ENCODE measurements around the gene IQCK.

Gene IQCK

DNA sequence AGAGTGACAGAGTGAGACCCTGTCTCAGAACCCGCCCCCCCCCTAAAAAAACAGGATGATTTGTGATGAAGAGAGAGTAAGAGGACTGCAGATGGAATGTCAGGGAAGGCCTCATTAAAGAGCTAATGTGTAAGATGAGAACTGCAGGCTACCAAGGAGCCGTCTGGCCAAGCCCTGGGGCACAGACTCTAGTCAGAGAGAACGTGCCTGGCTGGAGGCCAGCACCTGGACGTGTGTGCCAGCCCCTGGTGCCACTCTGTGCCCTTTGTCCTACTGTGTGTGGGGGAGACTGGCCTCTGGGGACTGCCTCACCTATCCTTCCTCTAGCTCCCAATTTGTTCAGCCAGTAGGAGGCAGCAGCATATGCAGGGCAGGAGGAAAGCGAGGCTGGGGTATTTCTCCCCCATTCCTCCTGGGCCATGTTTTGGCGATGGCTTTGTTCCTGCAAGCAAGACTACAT lies 37.2 kb upstream of the IQCK start:
- TF ChIP-seq, protein P1, sequence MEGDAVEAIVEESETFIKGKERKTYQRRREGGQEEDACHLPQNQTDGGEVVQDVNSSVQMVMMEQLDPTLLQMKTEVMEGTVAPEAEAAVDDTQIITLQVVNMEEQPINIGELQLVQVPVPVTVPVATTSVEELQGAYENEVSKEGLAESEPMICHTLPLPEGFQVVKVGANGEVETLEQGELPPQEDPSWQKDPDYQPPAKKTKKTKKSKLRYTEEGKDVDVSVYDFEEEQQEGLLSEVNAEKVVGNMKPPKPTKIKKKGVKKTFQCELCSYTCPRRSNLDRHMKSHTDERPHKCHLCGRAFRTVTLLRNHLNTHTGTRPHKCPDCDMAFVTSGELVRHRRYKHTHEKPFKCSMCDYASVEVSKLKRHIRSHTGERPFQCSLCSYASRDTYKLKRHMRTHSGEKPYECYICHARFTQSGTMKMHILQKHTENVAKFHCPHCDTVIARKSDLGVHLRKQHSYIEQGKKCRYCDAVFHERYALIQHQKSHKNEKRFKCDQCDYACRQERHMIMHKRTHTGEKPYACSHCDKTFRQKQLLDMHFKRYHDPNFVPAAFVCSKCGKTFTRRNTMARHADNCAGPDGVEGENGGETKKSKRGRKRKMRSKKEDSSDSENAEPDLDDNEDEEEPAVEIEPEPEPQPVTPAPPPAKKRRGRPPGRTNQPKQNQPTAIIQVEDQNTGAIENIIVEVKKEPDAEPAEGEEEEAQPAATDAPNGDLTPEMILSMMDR (IDR thresholded peaks at IDR 0.05; ENCODE audit: low read depth, low read length) = peak; percentile 29; the same call in 1 of the 2 replicates
- Histone ChIP-seq H3K27ac (no peak overlapping the region), H3K36me3 (peaks cover 25% of the 10 kb centered on the region), H3K4me3 (ENCODE audit: low read depth, low read length) (no peak overlapping the region), H3K9me3 (ENCODE audit: severe bottlenecking) (no peaks in the 10 kb centered on the region), H3K27me3 (ENCODE audit: insufficient read depth, low read depth, severe bottlenecking) (no peaks in the 10 kb centered on the region)
- DNase-seq = no peak

DNA sequence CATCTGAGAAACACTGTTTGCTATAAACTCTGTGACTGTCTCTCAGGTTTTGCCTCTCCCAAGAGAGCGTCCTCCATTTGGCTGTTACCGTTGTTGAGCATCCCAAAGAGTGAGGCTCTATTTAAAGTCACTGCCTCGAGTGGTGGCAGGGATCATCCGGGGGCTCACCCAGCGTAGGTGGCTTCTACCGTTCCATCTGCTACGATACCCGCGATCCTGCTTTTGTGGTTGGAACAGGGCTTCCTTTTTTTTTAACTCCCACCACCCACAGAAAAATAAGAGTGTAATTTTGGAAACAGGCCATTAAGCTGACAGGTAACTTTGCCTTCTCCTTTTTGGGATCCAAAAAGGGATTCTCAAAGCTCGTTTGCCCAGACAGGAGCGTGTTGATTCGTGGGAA lies 36.4 kb upstream of the IQCK start:
- Histone ChIP-seq H3K27me3 (ENCODE audit: insufficient read depth, low read depth, severe bottlenecking) (no peaks in the 10 kb centered on the region), H3K27ac (no peak overlapping the region), H3K9me3 (ENCODE audit: severe bottlenecking) (no peaks in the 10 kb centered on the region), H3K36me3 (peaks cover 25% of the 10 kb centered on the region), H3K4me3 (ENCODE audit: low read depth, low read length) (no peak overlapping the region)
- TF ChIP-seq, protein P1 (IDR thresholded peaks at IDR 0.05; ENCODE audit: low read depth, low read length) = no peak
- DNase-seq = no peak

DNA sequence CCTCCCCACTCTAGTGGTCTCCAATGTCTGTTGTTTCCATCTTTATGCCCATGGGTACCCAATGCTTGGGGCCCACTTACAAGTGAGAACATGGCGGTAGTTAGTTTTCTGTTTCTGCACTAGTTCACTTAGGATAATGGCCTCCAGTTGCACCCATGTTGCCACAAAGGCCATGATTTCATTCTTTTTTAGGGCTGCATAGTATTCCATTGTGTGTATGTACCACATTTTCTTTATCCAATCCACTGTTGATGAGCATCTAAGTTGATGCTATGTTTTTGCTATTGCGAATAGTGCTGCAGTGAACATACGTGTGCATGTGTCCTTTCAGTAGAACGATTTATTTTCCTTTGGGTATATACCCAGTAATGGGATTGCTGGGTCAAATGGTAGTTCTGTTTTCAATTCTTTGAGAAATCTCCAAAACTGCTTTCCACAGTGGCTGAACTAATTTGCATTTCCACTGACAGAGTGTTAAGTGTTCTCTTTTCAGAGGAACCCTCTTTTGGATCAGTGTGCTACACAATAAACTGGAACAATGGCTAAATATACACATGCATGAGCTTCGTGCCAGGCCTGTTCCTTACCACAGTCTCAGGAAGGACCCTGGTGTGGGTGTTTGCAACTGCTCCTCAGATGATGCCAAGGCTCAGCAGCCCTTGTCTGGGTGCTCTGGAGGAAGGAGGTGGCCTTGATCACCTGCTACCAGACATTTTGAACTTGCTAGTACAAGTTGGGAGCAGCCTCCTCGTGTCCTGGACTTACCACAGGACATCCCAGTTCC lies 34.4 kb upstream of the IQCK start:
- DNase-seq = no peak
- H3K4me3 ChIP-seq (ENCODE audit: low read depth, low read length) = no peak overlapping the region
- TF ChIP-seq, protein P1 (IDR thresholded peaks at IDR 0.05; ENCODE audit: low read depth, low read length) = no peak
- H3K36me3 ChIP-seq = peaks cover 30% of the 10 kb centered on the region
- no peaks in the 10 kb centered on the region for H3K27me3 ChIP-seq (ENCODE audit: insufficient read depth, low read depth, severe bottlenecking)
- H3K27ac ChIP-seq = no peak overlapping the region
- H3K9me3 ChIP-seq (ENCODE audit: severe bottlenecking) = no peaks in the 10 kb centered on the region

DNA sequence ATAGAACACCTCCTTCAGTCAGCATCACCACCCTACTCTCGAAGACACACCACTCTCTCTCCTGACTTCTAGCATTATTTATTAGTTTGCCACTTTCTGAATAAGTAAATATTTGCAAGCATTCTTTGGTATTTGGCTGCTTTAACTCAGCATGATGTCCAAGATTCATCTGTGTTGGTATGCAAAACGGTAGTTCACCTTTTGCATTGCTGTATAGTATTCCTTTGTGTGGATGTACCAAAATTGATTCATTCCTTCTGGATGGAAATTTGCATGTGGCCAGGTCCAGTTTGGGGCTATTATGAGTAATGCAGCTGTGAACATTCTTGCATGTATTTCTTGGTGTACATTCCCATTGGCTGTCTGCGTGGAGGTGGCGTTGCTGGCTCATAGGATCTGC lies 32.9 kb upstream of the IQCK start:
- H3K27ac ChIP-seq = no peak overlapping the region
- DNase-seq = no peak
- no peaks in the 10 kb centered on the region for H3K27me3 ChIP-seq (ENCODE audit: insufficient read depth, low read depth, severe bottlenecking)
- TF ChIP-seq, protein P1 (IDR thresholded peaks at IDR 0.05; ENCODE audit: low read depth, low read length) = no peak
- H3K36me3 ChIP-seq = peaks cover 30% of the 10 kb centered on the region
- H3K4me3 ChIP-seq (ENCODE audit: low read depth, low read length) = no peak overlapping the region
- H3K9me3 ChIP-seq (ENCODE audit: severe bottlenecking) = no peaks in the 10 kb centered on the region

DNA sequence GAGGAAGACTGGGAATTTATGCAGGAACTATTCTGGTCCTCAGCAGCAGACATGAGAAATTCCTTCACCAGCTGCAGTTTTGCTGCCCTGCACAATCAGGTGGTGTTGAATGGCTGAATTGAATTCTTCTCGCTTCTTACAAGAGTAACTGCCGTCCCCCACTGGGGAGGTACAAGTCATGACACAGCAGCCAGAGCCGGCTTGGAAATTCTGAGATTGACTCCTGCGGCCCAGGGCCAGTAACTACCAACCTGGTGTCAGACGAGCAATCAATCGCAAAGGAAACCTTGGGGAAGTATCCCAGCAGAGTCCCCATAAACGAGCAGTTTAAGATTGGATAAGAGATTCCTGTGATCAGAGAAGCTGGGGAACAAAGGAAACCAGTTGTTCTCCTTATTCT lies 30.8 kb upstream of the IQCK start:
- H3K27ac ChIP-seq = no peak overlapping the region
- DNase-seq = no peak
- TF ChIP-seq, protein P1 (IDR thresholded peaks at IDR 0.05; ENCODE audit: low read depth, low read length) = no peak
- peaks cover 34% of the 10 kb centered on the region for H3K36me3 ChIP-seq
- H3K9me3 ChIP-seq (ENCODE audit: severe bottlenecking) = no peaks in the 10 kb centered on the region
- no peak overlapping the region for H3K4me3 ChIP-seq (ENCODE audit: low read depth, low read length)
- no peaks in the 10 kb centered on the region for H3K27me3 ChIP-seq (ENCODE audit: insufficient read depth, low read depth, severe bottlenecking)

All from WERI-Rb-1 (cell line).